ENCODE measurements around the gene SCYL3.
"Not testable (repeated sequence)": the region's sequence is repeated elsewhere in the genome, so short reads cannot be mapped to it uniquely, and the experiment has no call there.

SCYL3 gene

GRCh38 chr1:169867012-169867675, 26.6 kb downstream of the SCYL3 start:
- DNase-seq = no peak

- DNase-seq = no peak
Observed at GRCh38 chr1:169866577-169866976, 27.1 kb downstream of the SCYL3 start.

GRCh38 chr1:169864531-169864930, 29.2 kb downstream of the SCYL3 start:
- not testable (repeated sequence) for DNase-seq

GRCh38 chr1:169860750-169861149, 32.9 kb downstream of the SCYL3 start:
- peak; percentile 13 for DNase-seq

GRCh38 chr1:169860187-169860586, 33.5 kb downstream of the SCYL3 start:
- DNase-seq = no peak

- no peak for DNase-seq
Observed at GRCh38 chr1:169859001-169859400, 34.7 kb downstream of the SCYL3 start.

GRCh38 chr1:169858467-169858866, 35.2 kb downstream of the SCYL3 start:
- DNase-seq = no peak

- DNase-seq = no peak
Observed at GRCh38 chr1:169853341-169853740, 40.4 kb downstream of the SCYL3 start.

GRCh38 chr1:169849346-169850022, 44.2 kb downstream of the SCYL3 start:
- no peak for DNase-seq

- DNase-seq = no peak
Observed at GRCh38 chr1:169848456-169848855, 45.2 kb downstream of the SCYL3 start.

- DNase-seq = no peak
Observed at GRCh38 chr1:169844941-169845608, 48.6 kb downstream of the SCYL3 start.

- DNase-seq = no peak
Observed at GRCh38 chr1:169838942-169839341, 54.8 kb downstream of the SCYL3 start.

- no peak for DNase-seq
Observed at GRCh38 chr1:169836198-169836597, 57.5 kb downstream of the SCYL3 start.

- no peak for DNase-seq
Observed at GRCh38 chr1:169835647-169836046, 58.0 kb downstream of the SCYL3 start.

- DNase-seq = no peak
Observed at GRCh38 chr1:169834869-169835268, 58.8 kb downstream of the SCYL3 start.

- DNase-seq = no peak
Observed at GRCh38 chr1:169833179-169833901, 60.4 kb downstream of the SCYL3 start.

- no peak for DNase-seq
Observed at GRCh38 chr1:169829671-169830070, 64.0 kb downstream of the SCYL3 start.

- DNase-seq = no peak
Observed at GRCh38 chr1:169824153-169824552, 69.5 kb downstream of the SCYL3 start.

GRCh38 chr1:169821500-169821899, 72.2 kb downstream of the SCYL3 start:
- DNase-seq = no peak

- DNase-seq = no peak
Observed at GRCh38 chr1:169816617-169817016, 77.1 kb downstream of the SCYL3 start.

- DNase-seq = no peak
Observed at GRCh38 chr1:169814265-169814664, 79.4 kb downstream of the SCYL3 start.

GRCh38 chr1:169812131-169812530, 81.6 kb downstream of the SCYL3 start:
- DNase-seq = no peak

- DNase-seq = not testable (repeated sequence)
Observed at GRCh38 chr1:169811418-169812035, 82.2 kb downstream of the SCYL3 start.
